ENCODE measurements around the gene ODAPH. TPM values are rescaled to one million over a fixed set of nuclear protein-coding genes. Genes with fewer than 3 reads are reported as not detected.

Gene ODAPH
- total RNA-seq, 1 experiment from 2014 or later = 0.24 TPM

DNA sequence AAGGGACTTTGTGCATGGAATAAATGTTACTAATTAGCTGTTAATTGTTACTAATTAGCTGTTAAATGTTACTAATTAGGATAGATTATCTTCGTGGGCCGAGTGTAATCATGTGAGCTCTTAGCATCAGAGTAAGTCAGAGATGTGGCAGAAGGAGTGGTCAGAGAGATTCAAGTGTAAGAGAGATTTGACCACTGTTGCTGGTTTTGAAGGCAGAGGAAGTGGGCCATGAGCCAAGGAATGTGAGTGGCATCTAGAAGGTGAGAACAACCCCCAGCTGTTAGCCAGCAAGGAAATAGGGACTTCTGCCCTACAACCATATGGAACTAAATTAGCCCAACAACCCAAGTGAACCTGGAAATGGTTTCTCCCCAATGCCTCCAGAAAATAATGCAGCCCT, 28.2 kb downstream of the ODAPH start:
- H3K4me1 ChIP-seq (replicated peaks; ENCODE audit: insufficient read depth) = no peaks in the 10 kb centered on the region
- no peak overlapping the region for H3K27ac ChIP-seq
- no peaks in the 10 kb centered on the region for H3K9me2 ChIP-seq (ENCODE audit: insufficient read depth)
- ChIA-PET CTCF (no interaction called here), POLR2A (ENCODE audit: unreplicated experiment) (no interaction called here)
- no peaks in the 10 kb centered on the region for H3F3A ChIP-seq (ENCODE audit: insufficient read depth, low read depth)
- H3K9me3 ChIP-seq (ENCODE audit: insufficient read depth, low read depth) = no peaks in the 10 kb centered on the region
- no TSS peak for BruUV-seq (replicated peaks)
- TF ChIP-seq, protein P1, sequence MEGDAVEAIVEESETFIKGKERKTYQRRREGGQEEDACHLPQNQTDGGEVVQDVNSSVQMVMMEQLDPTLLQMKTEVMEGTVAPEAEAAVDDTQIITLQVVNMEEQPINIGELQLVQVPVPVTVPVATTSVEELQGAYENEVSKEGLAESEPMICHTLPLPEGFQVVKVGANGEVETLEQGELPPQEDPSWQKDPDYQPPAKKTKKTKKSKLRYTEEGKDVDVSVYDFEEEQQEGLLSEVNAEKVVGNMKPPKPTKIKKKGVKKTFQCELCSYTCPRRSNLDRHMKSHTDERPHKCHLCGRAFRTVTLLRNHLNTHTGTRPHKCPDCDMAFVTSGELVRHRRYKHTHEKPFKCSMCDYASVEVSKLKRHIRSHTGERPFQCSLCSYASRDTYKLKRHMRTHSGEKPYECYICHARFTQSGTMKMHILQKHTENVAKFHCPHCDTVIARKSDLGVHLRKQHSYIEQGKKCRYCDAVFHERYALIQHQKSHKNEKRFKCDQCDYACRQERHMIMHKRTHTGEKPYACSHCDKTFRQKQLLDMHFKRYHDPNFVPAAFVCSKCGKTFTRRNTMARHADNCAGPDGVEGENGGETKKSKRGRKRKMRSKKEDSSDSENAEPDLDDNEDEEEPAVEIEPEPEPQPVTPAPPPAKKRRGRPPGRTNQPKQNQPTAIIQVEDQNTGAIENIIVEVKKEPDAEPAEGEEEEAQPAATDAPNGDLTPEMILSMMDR (conservative IDR thresholded peaks at IDR 0.05) = no peak
- TF ChIP-seq EZH2 (IDR thresholded peaks at IDR 0.05; ENCODE audit: low read depth) = no peak
- no peaks in the 10 kb centered on the region for H3K36me3 ChIP-seq (ENCODE audit: low read depth)
- H3K4me2 ChIP-seq = no peak overlapping the region
- no peaks in the 10 kb centered on the region for H3K79me2 ChIP-seq (ENCODE audit: low read depth)
- H3K4me3 ChIP-seq = no peak overlapping the region
- no peak for DNase-seq
- intact Hi-C loops (cut with micrococcal nuclease; ENCODE audit: unreplicated experiment) = no loop called here
- H3K27me3 ChIP-seq (ENCODE audit: insufficient read depth, low read depth) = no peaks in the 10 kb centered on the region
- H2AFZ ChIP-seq = no peak overlapping the region
- H4K20me1 ChIP-seq (ENCODE audit: insufficient read depth) = no peaks in the 10 kb centered on the region

DNA sequence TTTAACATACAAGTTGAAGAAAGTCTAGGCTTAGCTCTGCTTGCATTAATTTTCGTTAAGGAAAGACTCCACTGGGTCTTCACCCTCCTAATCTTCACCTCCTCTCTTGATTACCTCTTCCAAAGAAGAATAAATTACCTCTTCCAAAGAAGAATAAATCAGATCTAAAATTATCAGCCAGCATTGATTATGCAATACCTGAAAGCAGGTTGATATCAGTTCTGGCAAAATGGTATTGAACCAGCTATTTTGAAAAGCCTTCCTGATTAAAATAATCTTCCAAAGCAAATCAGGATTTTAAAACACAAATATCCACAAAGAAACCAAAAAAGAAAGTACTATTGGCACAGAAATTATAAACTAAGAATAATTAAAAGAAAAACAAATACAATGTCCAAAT, 37.5 kb downstream of the ODAPH start:
- no peaks in the 10 kb centered on the region for H3K79me2 ChIP-seq (ENCODE audit: low read depth)
- H2AFZ ChIP-seq = no peak overlapping the region
- CTCF ChIA-PET = no interaction called here
- H3K4me2 ChIP-seq = no peak overlapping the region
- H3K27me3 ChIP-seq (ENCODE audit: insufficient read depth, low read depth) = no peaks in the 10 kb centered on the region
- H3K27ac ChIP-seq = no peak overlapping the region
- H3K4me1 ChIP-seq (replicated peaks; ENCODE audit: insufficient read depth) = no peaks in the 10 kb centered on the region
- POLR2A ChIA-PET (ENCODE audit: unreplicated experiment) = no interaction called here
- H4K20me1 ChIP-seq (ENCODE audit: insufficient read depth) = no peaks in the 10 kb centered on the region
- no peak for DNase-seq
- no peaks in the 10 kb centered on the region for H3F3A ChIP-seq (ENCODE audit: insufficient read depth, low read depth)
- H3K4me3 ChIP-seq = no peak overlapping the region
- TF ChIP-seq, protein P1 (conservative IDR thresholded peaks at IDR 0.05) = no peak
- no peak for TF ChIP-seq EZH2 (IDR thresholded peaks at IDR 0.05; ENCODE audit: low read depth)
- no peaks in the 10 kb centered on the region for H3K9me2 ChIP-seq (ENCODE audit: insufficient read depth)
- H3K9me3 ChIP-seq (ENCODE audit: insufficient read depth, low read depth) = no peaks in the 10 kb centered on the region
- intact Hi-C loops (cut with micrococcal nuclease; ENCODE audit: unreplicated experiment) = no loop called here
- H3K36me3 ChIP-seq (ENCODE audit: low read depth) = no peaks in the 10 kb centered on the region
- BruUV-seq (replicated peaks) = no TSS peak

DNA sequence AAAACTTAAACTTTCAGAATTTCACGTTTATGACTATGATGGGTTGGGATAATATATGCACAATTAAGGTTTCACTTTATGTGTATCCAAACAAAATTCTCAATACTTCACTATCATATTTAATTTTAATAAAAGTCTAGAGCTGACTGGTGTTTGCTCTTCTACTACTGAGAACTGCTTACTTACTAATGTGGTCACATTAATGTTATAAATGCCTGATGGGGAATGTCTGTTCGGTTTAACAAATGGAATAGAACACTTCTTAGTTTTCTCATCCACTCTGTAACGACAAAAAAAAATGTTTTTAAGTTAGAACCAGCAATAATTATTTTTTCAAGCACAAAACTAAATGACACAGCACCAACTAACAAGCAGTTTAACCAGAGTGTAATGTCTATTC, 40.2 kb downstream of the ODAPH start:
- Histone ChIP-seq H3K9me3 (ENCODE audit: insufficient read depth, low read depth) (no peaks in the 10 kb centered on the region), H3K9me2 (ENCODE audit: insufficient read depth) (no peaks in the 10 kb centered on the region), H3K4me2 (no peak overlapping the region), H3K79me2 (ENCODE audit: low read depth) (no peaks in the 10 kb centered on the region), H3K4me1 (replicated peaks; ENCODE audit: insufficient read depth) (no peaks in the 10 kb centered on the region), H4K20me1 (ENCODE audit: insufficient read depth) (no peaks in the 10 kb centered on the region), H3K36me3 (ENCODE audit: low read depth) (no peaks in the 10 kb centered on the region), H2AFZ (no peak overlapping the region), H3K27me3 (ENCODE audit: insufficient read depth, low read depth) (no peaks in the 10 kb centered on the region), H3K4me3 (no peak overlapping the region), H3F3A (ENCODE audit: insufficient read depth, low read depth) (no peaks in the 10 kb centered on the region), H3K27ac (no peak overlapping the region)
- no TSS peak for BruUV-seq (replicated peaks)
- intact Hi-C loops (cut with micrococcal nuclease; ENCODE audit: unreplicated experiment) = no loop called here
- TF ChIP-seq EZH2 (IDR thresholded peaks at IDR 0.05; ENCODE audit: low read depth) = no peak
- TF ChIP-seq, protein P1 (conservative IDR thresholded peaks at IDR 0.05) = no peak
- ChIA-PET POLR2A (ENCODE audit: unreplicated experiment) (no interaction called here), CTCF (no interaction called here)
- DNase-seq = no peak
